ENCODE results near the gene UBE4A. TPM values are rescaled to one million over a fixed set of nuclear protein-coding genes. Genes with fewer than 3 reads are reported as not detected.

Gene UBE4A
- total RNA-seq, 2 experiments from 2014 or later, result 40.2 to 40.5 TPM

- Mint-ChIP-seq H3K36me3 (ENCODE audit: low read depth) (peaks cover 69% of the 10 kb centered on the region), H3K27me3 (no peaks in the 10 kb centered on the region), H3K4me3 (no peak overlapping the region), H3K4me1 (ENCODE audit: low read depth) (peaks cover 2% of the 10 kb centered on the region), H3K9me3 (no peaks in the 10 kb centered on the region), H3K27ac (peak overlapping the region; percentile 4)
- ChIA-PET POLR2A (interaction anchor here (1.3 to 1.5 kb wide), 2 partner anchors 8 to 116 kb away, joined by 3 read pairs; no protein-coding TSS in a partner anchor), CTCF (interaction anchor here (0.7 to 1.3 kb wide), 3 partner anchors 8 to 78 kb away, joined by 3 read pairs; no protein-coding TSS in a partner anchor)
- TF ChIP-seq CTCF (IDR thresholded peaks at IDR 0.05), result no peak
- no peak for DNase-seq
- intact Hi-C loops (cut with micrococcal nuclease), result no loop called here
- no peak for ATAC-seq
Observed at GRCh38 chr11:118373871-118374270, 14.5 kb downstream of the UBE4A start.

GRCh38 chr11:118374729-118375128, 15.3 kb downstream of the UBE4A start:
- ChIA-PET CTCF (interaction anchor here (1.6 kb wide), 1 partner anchor 11 kb away, joined by 3 read pairs; no protein-coding TSS in a partner anchor), POLR2A (interaction anchor here (0.6 to 1.8 kb wide), 5 partner anchors 11 to 166 kb away, joined by 3 to 6 read pairs (median 3); partner anchors contain the start of gene CD3G)
- H3K4me3 Mint-ChIP-seq, result no peak overlapping the region
- H3K27ac Mint-ChIP-seq, result no peak overlapping the region
- no peaks in the 10 kb centered on the region for H3K27me3 Mint-ChIP-seq
- intact Hi-C loops (cut with micrococcal nuclease), result no loop called here
- no peaks in the 10 kb centered on the region for H3K9me3 Mint-ChIP-seq
- no peak for TF ChIP-seq CTCF (IDR thresholded peaks at IDR 0.05)
- H3K36me3 Mint-ChIP-seq (ENCODE audit: low read depth), result peaks cover 66% of the 10 kb centered on the region
- DNase-seq (no peak), ATAC-seq (no peak)
- H3K4me1 Mint-ChIP-seq (ENCODE audit: low read depth), result peaks cover 2% of the 10 kb centered on the region

- DNase-seq, result no peak
- Mint-ChIP-seq H3K27me3 (no peaks in the 10 kb centered on the region), H3K27ac (peak overlapping the region; percentile 18), H3K4me1 (ENCODE audit: low read depth) (peaks cover 2% of the 10 kb centered on the region), H3K9me3 (no peaks in the 10 kb centered on the region), H3K36me3 (ENCODE audit: low read depth) (peaks cover 57% of the 10 kb centered on the region), H3K4me3 (no peak overlapping the region)
- POLR2A ChIA-PET, result interaction anchor here (0.6 to 1.8 kb wide), 6 partner anchors 10 to 208 kb away, joined by 3 to 6 read pairs (median 4); partner anchors contain the start of gene CD3G
- CTCF ChIA-PET, result interaction anchor here (0.8 to 1.7 kb wide), 3 partner anchors 10 to 113 kb away, joined by 3 read pairs; no protein-coding TSS in a partner anchor
- intact Hi-C loops (cut with micrococcal nuclease), result no loop called here
- no peak for ATAC-seq
- TF ChIP-seq CTCF (IDR thresholded peaks at IDR 0.05), result no peak
Observed at GRCh38 chr11:118375978-118376377, 16.6 kb downstream of the UBE4A start.

GRCh38 chr11:118379497-118379896, 20.1 kb downstream of the UBE4A start:
- Mint-ChIP-seq H3K9me3 (no peaks in the 10 kb centered on the region), H3K36me3 (ENCODE audit: low read depth) (peaks cover 49% of the 10 kb centered on the region), H3K4me1 (ENCODE audit: low read depth) (peaks cover 2% of the 10 kb centered on the region), H3K4me3 (no peak overlapping the region), H3K27ac (no peak overlapping the region), H3K27me3 (no peaks in the 10 kb centered on the region)
- ChIA-PET CTCF (interaction anchor here (1.9 kb wide), 1 partner anchor 11 kb away, joined by 5 read pairs; no protein-coding TSS in a partner anchor), POLR2A (interaction anchor here (0.5 to 0.7 kb wide), 2 partner anchors 18 to 20 kb away, joined by 3 to 4 read pairs; no protein-coding TSS in a partner anchor)
- DNase-seq (no peak), ATAC-seq (no peak)
- intact Hi-C loops (cut with micrococcal nuclease), result no loop called here
- no peak for TF ChIP-seq CTCF (IDR thresholded peaks at IDR 0.05)

GRCh38 chr11:118380571-118380970, 21.2 kb downstream of the UBE4A start:
- no peak for TF ChIP-seq CTCF (IDR thresholded peaks at IDR 0.05)
- no peak for DNase-seq
- H3K27ac Mint-ChIP-seq, result no peak overlapping the region
- no peaks in the 10 kb centered on the region for H3K27me3 Mint-ChIP-seq
- peaks cover 47% of the 10 kb centered on the region for H3K36me3 Mint-ChIP-seq (ENCODE audit: low read depth)
- intact Hi-C loops (cut with micrococcal nuclease), result no loop called here
- ATAC-seq, result no peak
- no peaks in the 10 kb centered on the region for H3K9me3 Mint-ChIP-seq
- ChIA-PET CTCF (no interaction called here), POLR2A (interaction anchor here (0.6 kb wide), 1 partner anchor 17 kb away, joined by 3 read pairs; no protein-coding TSS in a partner anchor)
- peaks cover 2% of the 10 kb centered on the region for H3K4me1 Mint-ChIP-seq (ENCODE audit: low read depth)
- H3K4me3 Mint-ChIP-seq, result no peak overlapping the region
